ENCODE measurements around the gene COQ8A.

- TF ChIP-seq POLR2AphosphoS5 (IDR thresholded peaks at IDR 0.05; ENCODE audit: low read depth) (no peak), CTCF (conservative IDR thresholded peaks at IDR 0.05; ENCODE audit: low read depth in 2 of 2) (no peak), EZH2phosphoT487 (IDR thresholded peaks at IDR 0.05; ENCODE audit: unreplicated experiment) (no peak), ZNF114 (CRISPR knock-in tag; IDR thresholded peaks at IDR 0.05) (no peak), JUNB (IDR thresholded peaks at IDR 0.05; ENCODE audit: unreplicated experiment) (no peak), ZNF331 (CRISPR knock-in tag; IDR thresholded peaks at IDR 0.05; ENCODE audit: low read depth) (no peak), EZH2 (IDR thresholded peaks at IDR 0.05; ENCODE audit: low read depth, unreplicated experiment) (no peak), REST (IDR thresholded peaks at IDR 0.05; ENCODE audit: unreplicated experiment) (no peak)
These were observed 37.7 kb downstream of the COQ8A start for GRCh38 chr1:226977643-226978431.
